ENCODE measurements around the gene CDC42SE2.

DNA sequence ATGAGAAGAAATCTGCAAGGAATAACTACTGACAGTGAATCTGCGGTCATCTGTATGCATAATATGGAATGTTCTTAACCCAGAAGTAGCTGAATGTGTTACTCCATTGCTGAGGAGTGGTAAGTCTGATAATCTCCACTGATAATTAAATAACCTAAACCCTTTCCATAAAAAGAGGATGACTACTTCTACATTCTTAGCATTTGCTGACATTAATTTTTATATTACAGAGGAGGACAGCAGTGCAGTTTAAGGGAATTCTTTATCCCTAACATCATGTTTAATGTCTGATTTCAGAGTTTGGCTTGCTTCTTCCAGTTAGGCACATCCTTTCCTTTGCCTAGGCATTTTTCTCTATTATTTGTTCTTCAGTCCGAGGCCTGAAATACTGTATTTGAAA is 52.2 kb downstream of the CDC42SE2 start:
- TF ChIP-seq, protein P1, sequence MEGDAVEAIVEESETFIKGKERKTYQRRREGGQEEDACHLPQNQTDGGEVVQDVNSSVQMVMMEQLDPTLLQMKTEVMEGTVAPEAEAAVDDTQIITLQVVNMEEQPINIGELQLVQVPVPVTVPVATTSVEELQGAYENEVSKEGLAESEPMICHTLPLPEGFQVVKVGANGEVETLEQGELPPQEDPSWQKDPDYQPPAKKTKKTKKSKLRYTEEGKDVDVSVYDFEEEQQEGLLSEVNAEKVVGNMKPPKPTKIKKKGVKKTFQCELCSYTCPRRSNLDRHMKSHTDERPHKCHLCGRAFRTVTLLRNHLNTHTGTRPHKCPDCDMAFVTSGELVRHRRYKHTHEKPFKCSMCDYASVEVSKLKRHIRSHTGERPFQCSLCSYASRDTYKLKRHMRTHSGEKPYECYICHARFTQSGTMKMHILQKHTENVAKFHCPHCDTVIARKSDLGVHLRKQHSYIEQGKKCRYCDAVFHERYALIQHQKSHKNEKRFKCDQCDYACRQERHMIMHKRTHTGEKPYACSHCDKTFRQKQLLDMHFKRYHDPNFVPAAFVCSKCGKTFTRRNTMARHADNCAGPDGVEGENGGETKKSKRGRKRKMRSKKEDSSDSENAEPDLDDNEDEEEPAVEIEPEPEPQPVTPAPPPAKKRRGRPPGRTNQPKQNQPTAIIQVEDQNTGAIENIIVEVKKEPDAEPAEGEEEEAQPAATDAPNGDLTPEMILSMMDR (conservative IDR thresholded peaks at IDR 0.05; ENCODE audit: low read depth in 2 of 2): no peak
- TF ChIP-seq POLR2AphosphoS5 (IDR thresholded peaks at IDR 0.05; ENCODE audit: low read depth): no peak
- TF ChIP-seq JUNB (IDR thresholded peaks at IDR 0.05; ENCODE audit: unreplicated experiment): no peak
- TF ChIP-seq EZH2 (IDR thresholded peaks at IDR 0.05; ENCODE audit: low read depth, unreplicated experiment): no peak
- TF ChIP-seq, protein P2, sequence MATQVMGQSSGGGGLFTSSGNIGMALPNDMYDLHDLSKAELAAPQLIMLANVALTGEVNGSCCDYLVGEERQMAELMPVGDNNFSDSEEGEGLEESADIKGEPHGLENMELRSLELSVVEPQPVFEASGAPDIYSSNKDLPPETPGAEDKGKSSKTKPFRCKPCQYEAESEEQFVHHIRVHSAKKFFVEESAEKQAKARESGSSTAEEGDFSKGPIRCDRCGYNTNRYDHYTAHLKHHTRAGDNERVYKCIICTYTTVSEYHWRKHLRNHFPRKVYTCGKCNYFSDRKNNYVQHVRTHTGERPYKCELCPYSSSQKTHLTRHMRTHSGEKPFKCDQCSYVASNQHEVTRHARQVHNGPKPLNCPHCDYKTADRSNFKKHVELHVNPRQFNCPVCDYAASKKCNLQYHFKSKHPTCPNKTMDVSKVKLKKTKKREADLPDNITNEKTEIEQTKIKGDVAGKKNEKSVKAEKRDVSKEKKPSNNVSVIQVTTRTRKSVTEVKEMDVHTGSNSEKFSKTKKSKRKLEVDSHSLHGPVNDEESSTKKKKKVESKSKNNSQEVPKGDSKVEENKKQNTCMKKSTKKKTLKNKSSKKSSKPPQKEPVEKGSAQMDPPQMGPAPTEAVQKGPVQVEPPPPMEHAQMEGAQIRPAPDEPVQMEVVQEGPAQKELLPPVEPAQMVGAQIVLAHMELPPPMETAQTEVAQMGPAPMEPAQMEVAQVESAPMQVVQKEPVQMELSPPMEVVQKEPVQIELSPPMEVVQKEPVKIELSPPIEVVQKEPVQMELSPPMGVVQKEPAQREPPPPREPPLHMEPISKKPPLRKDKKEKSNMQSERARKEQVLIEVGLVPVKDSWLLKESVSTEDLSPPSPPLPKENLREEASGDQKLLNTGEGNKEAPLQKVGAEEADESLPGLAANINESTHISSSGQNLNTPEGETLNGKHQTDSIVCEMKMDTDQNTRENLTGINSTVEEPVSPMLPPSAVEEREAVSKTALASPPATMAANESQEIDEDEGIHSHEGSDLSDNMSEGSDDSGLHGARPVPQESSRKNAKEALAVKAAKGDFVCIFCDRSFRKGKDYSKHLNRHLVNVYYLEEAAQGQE (IDR thresholded peaks at IDR 0.05; ENCODE audit: unreplicated experiment): no peak
- no peak for TF ChIP-seq ZNF114 (CRISPR knock-in tag; IDR thresholded peaks at IDR 0.05)
- TF ChIP-seq EZH2phosphoT487 (IDR thresholded peaks at IDR 0.05; ENCODE audit: unreplicated experiment): no peak
- TF ChIP-seq CREB1 (CRISPR knock-in tag; IDR thresholded peaks at IDR 0.05; ENCODE audit: low read depth): no peak
- TF ChIP-seq NANOG (IDR thresholded peaks at IDR 0.05; ENCODE audit: borderline replicate concordance): no peak
- TF ChIP-seq, protein P3, sequence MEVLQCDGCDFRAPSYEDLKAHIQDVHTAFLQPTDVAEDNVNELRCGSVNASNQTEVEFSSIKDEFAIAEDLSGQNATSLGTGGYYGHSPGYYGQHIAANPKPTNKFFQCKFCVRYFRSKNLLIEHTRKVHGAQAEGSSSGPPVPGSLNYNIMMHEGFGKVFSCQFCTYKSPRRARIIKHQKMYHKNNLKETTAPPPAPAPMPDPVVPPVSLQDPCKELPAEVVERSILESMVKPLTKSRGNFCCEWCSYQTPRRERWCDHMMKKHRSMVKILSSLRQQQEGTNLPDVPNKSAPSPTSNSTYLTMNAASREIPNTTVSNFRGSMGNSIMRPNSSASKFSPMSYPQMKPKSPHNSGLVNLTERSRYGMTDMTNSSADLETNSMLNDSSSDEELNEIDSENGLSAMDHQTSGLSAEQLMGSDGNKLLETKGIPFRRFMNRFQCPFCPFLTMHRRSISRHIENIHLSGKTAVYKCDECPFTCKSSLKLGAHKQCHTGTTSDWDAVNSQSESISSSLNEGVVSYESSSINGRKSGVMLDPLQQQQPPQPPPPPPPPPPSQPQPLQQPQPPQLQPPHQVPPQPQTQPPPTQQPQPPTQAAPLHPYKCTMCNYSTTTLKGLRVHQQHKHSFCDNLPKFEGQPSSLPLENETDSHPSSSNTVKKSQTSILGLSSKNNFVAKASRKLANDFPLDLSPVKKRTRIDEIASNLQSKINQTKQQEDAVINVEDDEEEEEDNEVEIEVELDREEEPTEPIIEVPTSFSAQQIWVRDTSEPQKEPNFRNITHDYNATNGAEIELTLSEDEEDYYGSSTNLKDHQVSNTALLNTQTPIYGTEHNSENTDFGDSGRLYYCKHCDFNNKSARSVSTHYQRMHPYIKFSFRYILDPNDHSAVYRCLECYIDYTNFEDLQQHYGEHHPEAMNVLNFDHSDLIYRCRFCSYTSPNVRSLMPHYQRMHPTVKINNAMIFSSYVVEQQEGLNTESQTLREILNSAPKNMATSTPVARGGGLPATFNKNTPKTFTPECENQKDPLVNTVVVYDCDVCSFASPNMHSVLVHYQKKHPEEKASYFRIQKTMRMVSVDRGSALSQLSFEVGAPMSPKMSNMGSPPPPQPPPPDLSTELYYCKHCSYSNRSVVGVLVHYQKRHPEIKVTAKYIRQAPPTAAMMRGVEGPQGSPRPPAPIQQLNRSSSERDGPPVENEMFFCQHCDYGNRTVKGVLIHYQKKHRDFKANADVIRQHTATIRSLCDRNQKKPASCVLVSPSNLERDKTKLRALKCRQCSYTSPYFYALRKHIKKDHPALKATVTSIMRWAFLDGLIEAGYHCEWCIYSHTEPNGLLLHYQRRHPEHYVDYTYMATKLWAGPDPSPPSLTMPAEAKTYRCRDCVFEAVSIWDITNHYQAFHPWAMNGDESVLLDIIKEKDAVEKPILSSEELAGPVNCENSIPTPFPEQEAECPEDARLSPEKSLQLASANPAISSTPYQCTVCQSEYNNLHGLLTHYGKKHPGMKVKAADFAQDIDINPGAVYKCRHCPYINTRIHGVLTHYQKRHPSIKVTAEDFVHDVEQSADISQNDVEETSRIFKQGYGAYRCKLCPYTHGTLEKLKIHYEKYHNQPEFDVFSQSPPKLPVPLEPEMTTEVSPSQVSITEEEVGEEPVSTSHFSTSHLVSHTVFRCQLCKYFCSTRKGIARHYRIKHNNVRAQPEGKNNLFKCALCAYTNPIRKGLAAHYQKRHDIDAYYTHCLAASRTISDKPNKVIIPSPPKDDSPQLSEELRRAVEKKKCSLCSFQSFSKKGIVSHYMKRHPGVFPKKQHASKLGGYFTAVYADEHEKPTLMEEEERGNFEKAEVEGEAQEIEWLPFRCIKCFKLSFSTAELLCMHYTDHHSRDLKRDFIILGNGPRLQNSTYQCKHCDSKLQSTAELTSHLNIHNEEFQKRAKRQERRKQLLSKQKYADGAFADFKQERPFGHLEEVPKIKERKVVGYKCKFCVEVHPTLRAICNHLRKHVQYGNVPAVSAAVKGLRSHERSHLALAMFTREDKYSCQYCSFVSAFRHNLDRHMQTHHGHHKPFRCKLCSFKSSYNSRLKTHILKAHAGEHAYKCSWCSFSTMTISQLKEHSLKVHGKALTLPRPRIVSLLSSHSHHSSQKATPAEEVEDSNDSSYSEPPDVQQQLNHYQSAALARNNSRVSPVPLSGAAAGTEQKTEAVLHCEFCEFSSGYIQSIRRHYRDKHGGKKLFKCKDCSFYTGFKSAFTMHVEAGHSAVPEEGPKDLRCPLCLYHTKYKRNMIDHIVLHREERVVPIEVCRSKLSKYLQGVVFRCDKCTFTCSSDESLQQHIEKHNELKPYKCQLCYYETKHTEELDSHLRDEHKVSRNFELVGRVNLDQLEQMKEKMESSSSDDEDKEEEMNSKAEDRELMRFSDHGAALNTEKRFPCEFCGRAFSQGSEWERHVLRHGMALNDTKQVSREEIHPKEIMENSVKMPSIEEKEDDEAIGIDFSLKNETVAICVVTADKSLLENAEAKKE (CRISPR knock-in tag; IDR thresholded peaks at IDR 0.05): no peak
- TF ChIP-seq STAT1 (IDR thresholded peaks at IDR 0.05; ENCODE audit: unreplicated experiment): no peak
- no peak for TF ChIP-seq ZNF331 (CRISPR knock-in tag; IDR thresholded peaks at IDR 0.05; ENCODE audit: low read depth)
